Suprapubic skin (tissue), 4 donors: Measurements from ENCODE around the gene TTI1. TPM values are rescaled to one million over a fixed set of nuclear protein-coding genes. Genes with fewer than 3 reads are reported as not detected.

ENCODE experiments used
- DNase-seq, 2 donors: peaks; one replicate each; pipeline ENCODE4 v3.0.0-alpha.2; 2019; ENCODE audit warnings: low spot score in 2 of 2
- H3K27ac ChIP-seq: fragments of 200-600 bp; sonication (generic); one replicate; pipeline ENCODE4 v1.5.1; 2019
- H3K27me3 ChIP-seq: fragments of 200-600 bp; sonication (generic); one replicate; pipeline ENCODE4 v1.5.1; 2019
- H3K36me3 ChIP-seq: fragments of 200-600 bp; sonication (generic); one replicate; pipeline ENCODE4 v1.5.1; 2019
- H3K4me1 ChIP-seq: fragments of 200-600 bp; sonication (generic); one replicate; pipeline ENCODE4 v1.5.1; 2019
- H3K4me3 ChIP-seq: fragments of 200-600 bp; sonication (generic); one replicate; pipeline ENCODE4 v1.5.1; 2019; ENCODE audit warnings: mild to moderate bottlenecking
- H3K9me3 ChIP-seq: fragments of 200-600 bp; sonication (generic); one replicate; pipeline ENCODE4 v1.5.1; 2019
- EP300 ChIP-seq: sonication (generic); formaldehyde crosslinking; IDR thresholded peaks from one replicate; pipeline ENCODE4 v1.6.1; 2017; ENCODE audit warnings: antibody characterized with exemption
- POLR2A ChIP-seq, 2 donors: fragments of 450-650 bp; IDR thresholded peaks; one replicate each; pipeline ENCODE4 v1.6.1; 2017; ENCODE audit warnings: antibody characterized with exemption in 2 of 2, mild to moderate bottlenecking in 2 of 2, moderate library complexity in 2 of 2
- POLR2AphosphoS5 ChIP-seq, 3 donors: sonication (generic); formaldehyde crosslinking; IDR thresholded peaks; one replicate each; pipeline ENCODE4 v1.6.1; 2017; ENCODE audit warnings: antibody characterized with exemption in 3 of 3
- WGBS: methylation state at CpG from one replicate; pipeline ENCODE4 v1.1.5; 2018; 5-methylcytosine and 5-hydroxymethylcytosine counted together
- total RNA-seq, 4 donors: library from RNA; depleted of rRNA; stranded (reverse); fragments of >200 nt; gene quantifications; one replicate each; pipeline ENCODE4 v1.1.0, GENCODE V29; 2016
- TF ChIP-seq, protein P1 (sequence below), 2 donors: fragments of 200-600 bp in 1 of 2; fragments of 450-650 bp in 1 of 2; sonication (generic) in 1 of 2; IDR thresholded peaks; one replicate each; pipeline ENCODE4 v1.5.1; 2016 to 2019; ENCODE audit warnings: antibody characterized with exemption in 2 of 2, mild to moderate bottlenecking in 1 of 2, moderate library complexity in 1 of 2

The TTI1 gene
- total RNA-seq, 4 donors from 2014 or later = 11.2 to 24.7 (median 17.1) TPM

GRCh38 chr20:37948956-37949355, 84.3 kb downstream of the TTI1 start:
- H3K27ac ChIP-seq = no peak overlapping the region
- H3K9me3 ChIP-seq = no peaks in the 10 kb centered on the region
- 67% methylated on average over 11 of the region's 11 CpGs for WGBS
- H3K4me1 ChIP-seq = no peaks in the 10 kb centered on the region
- H3K27me3 ChIP-seq = peaks cover 8% of the 10 kb centered on the region
- TF ChIP-seq EP300 (no peak), POLR2A (IDR thresholded peaks at IDR 0.05) (no peak), POLR2AphosphoS5 (IDR thresholded peaks at IDR 0.05) (no peak)
- TF ChIP-seq, protein P1, sequence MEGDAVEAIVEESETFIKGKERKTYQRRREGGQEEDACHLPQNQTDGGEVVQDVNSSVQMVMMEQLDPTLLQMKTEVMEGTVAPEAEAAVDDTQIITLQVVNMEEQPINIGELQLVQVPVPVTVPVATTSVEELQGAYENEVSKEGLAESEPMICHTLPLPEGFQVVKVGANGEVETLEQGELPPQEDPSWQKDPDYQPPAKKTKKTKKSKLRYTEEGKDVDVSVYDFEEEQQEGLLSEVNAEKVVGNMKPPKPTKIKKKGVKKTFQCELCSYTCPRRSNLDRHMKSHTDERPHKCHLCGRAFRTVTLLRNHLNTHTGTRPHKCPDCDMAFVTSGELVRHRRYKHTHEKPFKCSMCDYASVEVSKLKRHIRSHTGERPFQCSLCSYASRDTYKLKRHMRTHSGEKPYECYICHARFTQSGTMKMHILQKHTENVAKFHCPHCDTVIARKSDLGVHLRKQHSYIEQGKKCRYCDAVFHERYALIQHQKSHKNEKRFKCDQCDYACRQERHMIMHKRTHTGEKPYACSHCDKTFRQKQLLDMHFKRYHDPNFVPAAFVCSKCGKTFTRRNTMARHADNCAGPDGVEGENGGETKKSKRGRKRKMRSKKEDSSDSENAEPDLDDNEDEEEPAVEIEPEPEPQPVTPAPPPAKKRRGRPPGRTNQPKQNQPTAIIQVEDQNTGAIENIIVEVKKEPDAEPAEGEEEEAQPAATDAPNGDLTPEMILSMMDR (IDR thresholded peaks at IDR 0.05) = no peak
- no peaks in the 10 kb centered on the region for H3K36me3 ChIP-seq
- no peak overlapping the region for H3K4me3 ChIP-seq
- peak; percentile 3 to 7 for DNase-seq

- TF ChIP-seq EP300 (no peak), POLR2A (IDR thresholded peaks at IDR 0.05) (no peak), POLR2AphosphoS5 (IDR thresholded peaks at IDR 0.05) (no peak)
- TF ChIP-seq, protein P1 (IDR thresholded peaks at IDR 0.05) = no peak
- Histone ChIP-seq H3K9me3 (no peaks in the 10 kb centered on the region), H3K4me3 (no peak overlapping the region), H3K4me1 (no peaks in the 10 kb centered on the region), H3K27ac (no peak overlapping the region), H3K36me3 (no peaks in the 10 kb centered on the region), H3K27me3 (peaks cover 8% of the 10 kb centered on the region)
- WGBS = 92% methylated on average over 6 of the region's 6 CpGs
- DNase-seq = no peak
These were observed 85.3 kb downstream of the TTI1 start for GRCh38 chr20:37947943-37948342.

- no peak for TF ChIP-seq POLR2A (IDR thresholded peaks at IDR 0.05)
- TF ChIP-seq POLR2AphosphoS5 (IDR thresholded peaks at IDR 0.05) = no peak
- TF ChIP-seq, protein P1 (IDR thresholded peaks at IDR 0.05) = no peak
- TF ChIP-seq EP300 = no peak
- H3K27ac ChIP-seq = no peak overlapping the region
- DNase-seq = peak; percentile 18 to 34
- WGBS = 95% methylated on average over 5 of the region's 5 CpGs
- H3K4me3 ChIP-seq = no peak overlapping the region
- no peaks in the 10 kb centered on the region for H3K4me1 ChIP-seq
- no peaks in the 10 kb centered on the region for H3K36me3 ChIP-seq
- H3K9me3 ChIP-seq = no peaks in the 10 kb centered on the region
- peaks cover 8% of the 10 kb centered on the region for H3K27me3 ChIP-seq
These were observed 86.3 kb downstream of the TTI1 start for GRCh38 chr20:37946946-37947345.

- Histone ChIP-seq H3K27ac (no peak overlapping the region), H3K4me1 (no peaks in the 10 kb centered on the region), H3K27me3 (peaks cover 8% of the 10 kb centered on the region), H3K9me3 (no peaks in the 10 kb centered on the region), H3K36me3 (no peaks in the 10 kb centered on the region), H3K4me3 (no peak overlapping the region)
- 40% methylated on average over 9 of the region's 11 CpGs for WGBS
- TF ChIP-seq POLR2AphosphoS5 (IDR thresholded peaks at IDR 0.05) (no peak), EP300 (no peak), POLR2A (IDR thresholded peaks at IDR 0.05) (no peak)
- TF ChIP-seq, protein P1 (IDR thresholded peaks at IDR 0.05) = no peak
- DNase-seq = peak in 1 of 2 donors; percentile 63
These were observed 88.1 kb downstream of the TTI1 start for GRCh38 chr20:37945091-37945547.

DNA sequence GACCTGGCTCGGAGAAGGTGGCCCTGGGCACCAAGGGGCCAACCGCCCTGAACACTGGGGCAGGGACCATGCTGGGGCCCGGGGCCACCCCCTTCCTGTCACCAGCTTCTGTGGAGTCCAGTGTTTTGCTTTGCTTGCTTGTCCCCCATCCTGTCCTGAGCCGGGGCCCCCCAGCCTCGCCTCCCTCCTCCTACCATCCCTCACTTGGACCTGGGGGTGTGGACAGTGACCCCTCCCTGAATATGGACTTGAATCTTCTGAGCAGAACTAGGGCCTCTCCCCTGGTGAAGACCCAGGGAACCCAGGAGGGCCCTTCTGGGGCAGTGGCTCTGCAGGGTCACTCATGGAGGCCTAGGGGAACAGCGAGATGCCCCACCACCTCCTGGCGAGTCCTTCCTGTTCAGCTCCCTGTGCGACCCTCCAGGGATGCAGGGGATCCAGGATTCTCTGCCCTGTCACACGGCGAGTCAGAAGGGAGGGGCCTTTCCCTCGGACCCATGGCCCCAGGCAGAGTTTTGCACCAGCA, 88.7 kb downstream of the TTI1 start:
- Histone ChIP-seq H3K9me3 (no peaks in the 10 kb centered on the region), H3K36me3 (no peaks in the 10 kb centered on the region), H3K4me1 (no peaks in the 10 kb centered on the region), H3K27me3 (peaks cover 8% of the 10 kb centered on the region), H3K27ac (no peak overlapping the region), H3K4me3 (no peak overlapping the region)
- peak; percentile 44 to 74 for DNase-seq
- 78% methylated on average over 8 of the region's 11 CpGs for WGBS
- TF ChIP-seq EP300 = no peak
- TF ChIP-seq POLR2A (IDR thresholded peaks at IDR 0.05) = no peak
- TF ChIP-seq POLR2AphosphoS5 (IDR thresholded peaks at IDR 0.05) = no peak
- TF ChIP-seq, protein P1 (IDR thresholded peaks at IDR 0.05) = no peak
